C4-2B (cell line): ENCODE data around the gene AUTS2.

Source experiments
- H3K27ac ChIP-seq: fragments of 450-650 bp; 2 replicates; pipeline ENCODE4 v1.5.1; 2017
- ZFX ChIP-seq: fragments of 450-650 bp; IDR thresholded peaks from 2 replicates; pipeline ENCODE4 v1.6.1; 2017
- TF ChIP-seq, protein P1 (sequence below): fragments of 450-650 bp; conservative IDR thresholded peaks from 2 replicates; pipeline ENCODE4 v1.5.1; 2017; ENCODE audit warnings: mild to moderate bottlenecking

The AUTS2 gene

DNA sequence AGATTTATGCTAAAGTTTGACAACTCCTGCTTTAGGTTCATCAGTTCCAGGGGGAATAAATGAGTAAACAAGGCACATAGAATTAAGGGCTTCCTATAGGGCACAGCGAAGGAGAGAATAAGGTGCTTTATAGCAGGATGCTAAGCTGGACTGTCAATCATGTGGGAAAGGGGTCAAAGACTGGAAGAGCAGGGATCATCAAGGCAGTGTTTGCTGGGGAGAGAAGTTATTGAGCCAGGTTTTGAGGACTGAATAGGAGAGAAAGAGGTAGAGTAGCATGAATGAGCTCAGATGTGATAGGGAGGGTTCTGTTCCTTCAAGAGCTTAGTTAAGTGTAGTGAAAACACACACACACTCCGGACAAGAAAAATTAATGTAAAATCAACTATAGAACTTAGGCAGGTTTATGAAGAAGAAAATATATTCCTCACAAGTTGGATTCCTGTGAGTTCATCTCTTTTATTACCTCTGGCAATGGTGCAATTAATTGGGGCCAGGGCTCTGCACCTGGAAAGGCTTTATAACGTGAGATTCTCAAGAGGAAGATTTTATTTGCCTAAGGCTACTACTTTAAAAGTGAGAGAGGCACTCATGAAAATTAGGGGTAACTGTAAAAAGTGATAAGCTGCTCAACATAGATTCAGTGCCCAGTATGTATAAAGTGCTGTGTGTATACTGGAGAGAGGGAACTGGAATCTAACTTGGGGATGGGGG lies 222.4 kb downstream of the AUTS2 start:
- H3K27ac ChIP-seq = no peak overlapping the region
- TF ChIP-seq ZFX = no peak

DNA sequence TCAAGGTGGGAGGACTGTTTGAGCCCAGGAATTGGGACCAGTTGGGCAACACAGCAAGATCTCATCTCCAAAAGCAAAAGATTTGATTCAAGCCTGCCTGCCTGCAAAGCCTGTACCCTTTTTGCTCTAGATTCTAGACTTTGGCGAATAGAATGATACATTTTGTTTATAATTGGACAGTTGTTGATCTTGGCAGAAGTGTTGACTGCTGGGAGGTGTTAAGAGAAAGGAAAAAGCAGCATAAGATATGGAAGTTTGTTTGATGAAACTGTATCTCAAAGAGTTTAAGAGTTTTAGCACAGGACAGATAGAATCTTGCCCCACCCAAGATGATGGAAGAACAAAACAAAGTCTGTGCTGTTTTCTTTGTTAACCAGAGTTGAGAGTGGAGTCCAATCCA lies 224.1 kb downstream of the AUTS2 start:
- TF ChIP-seq, protein P1, sequence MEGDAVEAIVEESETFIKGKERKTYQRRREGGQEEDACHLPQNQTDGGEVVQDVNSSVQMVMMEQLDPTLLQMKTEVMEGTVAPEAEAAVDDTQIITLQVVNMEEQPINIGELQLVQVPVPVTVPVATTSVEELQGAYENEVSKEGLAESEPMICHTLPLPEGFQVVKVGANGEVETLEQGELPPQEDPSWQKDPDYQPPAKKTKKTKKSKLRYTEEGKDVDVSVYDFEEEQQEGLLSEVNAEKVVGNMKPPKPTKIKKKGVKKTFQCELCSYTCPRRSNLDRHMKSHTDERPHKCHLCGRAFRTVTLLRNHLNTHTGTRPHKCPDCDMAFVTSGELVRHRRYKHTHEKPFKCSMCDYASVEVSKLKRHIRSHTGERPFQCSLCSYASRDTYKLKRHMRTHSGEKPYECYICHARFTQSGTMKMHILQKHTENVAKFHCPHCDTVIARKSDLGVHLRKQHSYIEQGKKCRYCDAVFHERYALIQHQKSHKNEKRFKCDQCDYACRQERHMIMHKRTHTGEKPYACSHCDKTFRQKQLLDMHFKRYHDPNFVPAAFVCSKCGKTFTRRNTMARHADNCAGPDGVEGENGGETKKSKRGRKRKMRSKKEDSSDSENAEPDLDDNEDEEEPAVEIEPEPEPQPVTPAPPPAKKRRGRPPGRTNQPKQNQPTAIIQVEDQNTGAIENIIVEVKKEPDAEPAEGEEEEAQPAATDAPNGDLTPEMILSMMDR = no peak
- no peak for TF ChIP-seq ZFX
- no peak overlapping the region for H3K27ac ChIP-seq

DNA sequence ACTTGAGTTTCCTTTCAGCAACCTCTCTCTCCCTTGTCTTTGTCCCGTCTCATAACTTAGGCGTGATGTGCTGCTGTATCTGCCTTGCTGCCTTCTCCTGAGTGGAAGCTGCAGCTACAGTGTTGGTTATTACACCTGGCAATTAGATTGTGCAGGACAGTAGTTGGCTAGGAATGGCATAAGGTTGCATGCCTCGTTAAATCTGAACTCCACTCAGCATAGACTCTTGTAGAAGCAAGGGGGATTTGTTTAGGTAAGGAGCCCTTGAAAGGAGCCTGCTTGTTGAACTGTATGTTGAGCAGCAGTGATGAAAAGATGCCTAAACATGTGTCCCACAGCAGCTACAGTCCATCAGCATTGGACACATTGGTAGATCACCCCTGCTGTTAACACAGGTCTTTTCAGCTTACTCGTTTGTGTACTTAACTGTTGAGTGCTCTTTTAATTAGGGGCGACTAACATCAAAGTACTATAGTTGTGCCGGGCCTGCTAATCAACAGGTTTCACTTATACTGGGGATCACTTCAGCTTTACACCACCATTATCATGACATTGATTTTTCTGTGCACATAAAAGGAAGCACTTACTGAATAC lies 225.0 kb downstream of the AUTS2 start:
- TF ChIP-seq, protein P1 = no peak
- TF ChIP-seq ZFX = no peak
- no peak overlapping the region for H3K27ac ChIP-seq

DNA sequence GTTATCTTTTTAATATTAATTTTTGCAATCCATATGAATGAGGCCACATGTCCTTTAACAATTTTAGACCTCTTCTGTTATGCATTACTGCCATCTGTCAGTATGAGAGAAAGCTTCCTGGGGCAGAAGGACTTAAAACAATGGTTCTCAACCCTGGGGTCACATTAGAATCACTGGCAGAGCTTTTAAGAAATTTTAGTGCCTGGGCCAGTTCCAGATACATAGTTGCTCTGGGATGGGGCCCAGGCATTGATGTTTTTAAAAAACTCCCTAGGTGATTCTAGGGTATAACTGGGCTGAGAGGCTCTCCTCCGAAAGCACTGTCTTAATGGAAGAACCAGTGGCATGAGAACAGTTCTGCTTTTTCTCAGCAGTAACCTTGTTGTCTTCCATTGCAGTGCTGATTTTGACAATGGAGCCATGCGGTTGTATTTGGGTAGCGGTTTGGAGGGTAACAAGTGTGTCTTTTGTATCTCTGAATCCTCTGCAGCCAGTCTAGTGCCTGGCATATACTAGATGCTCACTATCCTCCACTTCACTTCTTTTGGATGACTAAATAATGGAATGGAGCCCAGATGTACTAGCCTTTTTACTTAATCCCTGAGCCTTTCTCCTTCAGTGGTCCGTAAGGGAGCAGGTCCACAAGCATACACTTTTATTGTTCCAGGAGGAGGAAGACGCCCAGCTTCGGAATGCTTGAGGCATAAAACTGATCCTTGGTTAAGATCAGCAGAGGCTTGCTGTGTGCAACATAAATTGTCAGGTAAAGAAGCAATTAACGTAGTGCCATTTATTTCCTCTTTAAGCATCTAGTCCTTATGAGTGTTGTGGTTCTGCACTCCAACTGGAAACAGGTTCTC lies 227.1 kb downstream of the AUTS2 start:
- TF ChIP-seq, protein P1 = no peak
- TF ChIP-seq ZFX = no peak
- no peak overlapping the region for H3K27ac ChIP-seq

DNA sequence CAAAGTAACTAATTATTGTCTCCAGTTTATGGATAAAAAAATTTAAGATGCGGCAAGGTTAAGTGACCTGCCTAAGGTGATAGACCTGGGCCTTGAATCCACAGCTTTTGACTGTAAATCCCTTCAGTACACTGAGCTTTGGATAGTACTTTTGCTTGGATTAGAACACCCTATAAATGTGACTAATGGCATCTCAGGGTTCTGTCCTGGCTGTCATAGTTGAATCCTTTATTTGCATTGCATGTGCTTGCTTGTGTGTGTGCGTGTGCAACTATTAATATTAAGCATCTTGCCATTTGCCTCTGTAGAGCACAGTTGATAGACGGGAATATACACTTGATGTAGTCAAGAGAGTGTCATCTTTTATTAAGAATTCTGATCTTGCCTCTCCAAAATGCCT lies 228.0 kb downstream of the AUTS2 start:
- H3K27ac ChIP-seq = no peak overlapping the region
- TF ChIP-seq, protein P1 = no peak
- no peak for TF ChIP-seq ZFX

DNA sequence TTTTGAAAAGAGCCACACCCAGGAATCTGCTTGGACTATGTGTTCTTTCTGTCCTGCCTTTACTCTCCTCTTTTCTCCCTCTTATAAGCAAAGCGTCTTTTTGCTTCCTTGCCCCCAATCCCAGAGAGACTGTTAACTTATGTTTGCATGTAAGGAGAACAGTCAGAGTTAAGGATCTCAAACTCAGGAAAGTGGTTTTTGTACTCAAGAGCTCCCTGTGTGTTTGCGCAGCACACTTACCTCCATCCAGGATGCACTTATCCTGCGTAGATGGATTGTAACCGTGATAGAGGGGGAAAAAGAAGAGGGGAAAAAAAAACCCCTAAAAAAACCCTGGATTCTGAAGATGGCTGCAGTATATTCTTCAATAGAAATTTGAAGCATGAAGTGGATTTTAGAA lies 228.9 kb downstream of the AUTS2 start:
- TF ChIP-seq, protein P1 = no peak
- no peak for TF ChIP-seq ZFX
- H3K27ac ChIP-seq = no peak overlapping the region

DNA sequence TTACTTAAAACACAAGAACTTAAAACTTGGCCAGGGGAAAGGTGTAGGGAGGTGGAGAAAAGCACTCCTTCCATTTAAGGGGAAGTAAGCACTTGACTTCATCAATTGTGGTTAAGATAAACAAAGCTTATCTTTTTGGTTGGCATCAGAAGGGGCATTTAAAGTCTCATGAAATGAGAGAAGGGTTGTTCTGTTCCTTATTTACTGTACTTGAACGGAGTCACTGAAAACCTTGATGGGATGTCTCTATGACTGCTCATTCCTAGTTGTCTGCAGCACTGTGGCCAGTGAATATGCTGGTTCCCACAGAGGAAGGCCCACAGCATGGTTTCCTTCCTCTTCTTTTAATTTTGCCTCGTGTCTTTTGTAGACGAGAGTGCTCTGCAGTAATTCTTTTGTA lies 229.3 kb downstream of the AUTS2 start:
- TF ChIP-seq, protein P1 = no peak
- no peak overlapping the region for H3K27ac ChIP-seq
